Measurements from ENCODE around the gene RELA.
"Not testable (repeated sequence)": the region's sequence is repeated elsewhere in the genome, so short reads cannot be mapped to it uniquely, and the experiment has no call there.

Gene RELA

GRCh38 chr11:65708451-65708850 is 45.7 kb upstream of the RELA start:
- H3K4me2 ChIP-seq (ENCODE audit: low read length) = no peak overlapping the region

GRCh38 chr11:65707002-65707401 is 44.3 kb upstream of the RELA start:
- not testable (repeated sequence) for H3K4me3 ChIP-seq (ENCODE audit: low read depth, low read length); H3K9me3 ChIP-seq (ENCODE audit: control insufficient read depth, low read length); H3K79me2 ChIP-seq; H2AFZ ChIP-seq; H3K4me1 ChIP-seq; H3K9ac ChIP-seq; H3K27me3 ChIP-seq (ENCODE audit: control insufficient read depth, insufficient read depth, low read length); H3K36me3 ChIP-seq (ENCODE audit: control insufficient read depth, insufficient read depth, low read length); H3K4me2 ChIP-seq (ENCODE audit: low read length); H3K27ac ChIP-seq

More at GRCh38 chr11:65708451-65708850, 45.7 kb upstream of the RELA start:
- no peaks in the 10 kb centered on the region for H3K79me2 ChIP-seq
- no peak overlapping the region for H3K9ac ChIP-seq
- no peaks in the 10 kb centered on the region for H3K27me3 ChIP-seq (ENCODE audit: control insufficient read depth, insufficient read depth, low read length)
- H2AFZ ChIP-seq = no peak overlapping the region
- no peaks in the 10 kb centered on the region for H3K36me3 ChIP-seq (ENCODE audit: control insufficient read depth, insufficient read depth, low read length)
- TF ChIP-seq CTCF (IDR thresholded peaks at IDR 0.05) = no peak
- H3K27ac ChIP-seq = no peak overlapping the region
- H3K9me3 ChIP-seq (ENCODE audit: control insufficient read depth, low read length) = no peaks in the 10 kb centered on the region
- H3K4me3 ChIP-seq (ENCODE audit: low read depth, low read length) = no peak overlapping the region
- peaks cover 3% of the 10 kb centered on the region for H3K4me1 ChIP-seq

GRCh38 chr11:65706303-65706763 is 43.6 kb upstream of the RELA start:
- H3K4me2 ChIP-seq (ENCODE audit: low read length); H3K9me3 ChIP-seq (ENCODE audit: control insufficient read depth, low read length); H3K27me3 ChIP-seq (ENCODE audit: control insufficient read depth, insufficient read depth, low read length); H3K9ac ChIP-seq; H3K4me1 ChIP-seq; H3K27ac ChIP-seq; H3K79me2 ChIP-seq; H3K4me3 ChIP-seq (ENCODE audit: low read depth, low read length); H3K36me3 ChIP-seq (ENCODE audit: control insufficient read depth, insufficient read depth, low read length): not testable (repeated sequence)
- peak overlapping the region; percentile 90 for H2AFZ ChIP-seq
- TF ChIP-seq CTCF (IDR thresholded peaks at IDR 0.05) = peak; percentile 61

GRCh38 chr11:65703846-65704245 is 41.1 kb upstream of the RELA start:
- H2AFZ ChIP-seq = no peak overlapping the region
- H3K27ac ChIP-seq = no peak overlapping the region
- no peak overlapping the region for H3K4me3 ChIP-seq (ENCODE audit: low read depth, low read length)
- H3K36me3 ChIP-seq (ENCODE audit: control insufficient read depth, insufficient read depth, low read length) = no peaks in the 10 kb centered on the region
- TF ChIP-seq CTCF (IDR thresholded peaks at IDR 0.05) = no peak
- no peaks in the 10 kb centered on the region for H3K27me3 ChIP-seq (ENCODE audit: control insufficient read depth, insufficient read depth, low read length)
- H3K4me1 ChIP-seq = no peaks in the 10 kb centered on the region
- no peak overlapping the region for H3K9ac ChIP-seq
- H3K9me3 ChIP-seq (ENCODE audit: control insufficient read depth, low read length) = no peaks in the 10 kb centered on the region
- no peaks in the 10 kb centered on the region for H3K79me2 ChIP-seq
- no peak overlapping the region for H3K4me2 ChIP-seq (ENCODE audit: low read length)

- H3K27me3 ChIP-seq (ENCODE audit: control insufficient read depth, insufficient read depth, low read length) = no peaks in the 10 kb centered on the region
- H3K4me2 ChIP-seq (ENCODE audit: low read length) = no peak overlapping the region
- H3K4me3 ChIP-seq (ENCODE audit: low read depth, low read length) = no peak overlapping the region
- H3K9me3 ChIP-seq (ENCODE audit: control insufficient read depth, low read length) = no peaks in the 10 kb centered on the region
- no peaks in the 10 kb centered on the region for H3K36me3 ChIP-seq (ENCODE audit: control insufficient read depth, insufficient read depth, low read length)
- no peak for TF ChIP-seq CTCF (IDR thresholded peaks at IDR 0.05)
- no peak overlapping the region for H3K9ac ChIP-seq
- no peak overlapping the region for H2AFZ ChIP-seq
- H3K27ac ChIP-seq = no peak overlapping the region
- no peaks in the 10 kb centered on the region for H3K79me2 ChIP-seq
- H3K4me1 ChIP-seq = no peaks in the 10 kb centered on the region
These were observed 39.0 kb upstream of the RELA start for GRCh38 chr11:65701686-65702085.
